CD4-positive, alpha-beta T cell treated with Interferon alpha-2 for 1 hour (primary cell): ENCODE results near the gene CTIF.

Experiments
- DNase-seq, 2 donors: peaks; one replicate each; pipeline ENCODE4 v3.0.0-alpha.2; 2020 to 2022

CTIF gene

DNA sequence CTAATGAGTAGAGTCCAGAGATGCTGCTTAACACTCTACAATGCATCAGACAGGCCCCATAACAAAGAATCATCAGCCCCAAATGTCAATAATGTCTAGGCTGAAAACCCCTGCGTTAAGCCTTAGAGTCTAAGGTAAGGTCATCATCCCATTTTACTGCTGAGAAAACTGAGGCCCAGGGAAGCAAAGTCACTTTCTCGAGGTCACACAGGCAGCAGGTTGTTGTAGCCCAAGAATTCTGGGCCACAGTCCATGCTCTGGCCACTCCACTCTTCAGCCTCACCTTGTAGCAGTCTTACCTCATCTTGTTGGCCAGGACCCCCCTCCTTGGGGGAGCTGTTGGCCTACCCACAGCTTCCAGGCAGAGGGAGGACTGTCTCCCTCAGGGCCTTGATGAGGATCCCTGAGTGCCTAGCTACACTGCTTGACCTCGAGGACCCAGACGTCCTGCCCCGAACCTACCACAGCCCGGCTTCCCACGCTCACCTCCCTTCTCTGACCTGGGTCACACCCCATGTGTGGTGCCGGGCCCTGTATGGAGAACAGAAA lies 357.6 kb downstream of the CTIF start:
- DNase-seq, result no peak

DNA sequence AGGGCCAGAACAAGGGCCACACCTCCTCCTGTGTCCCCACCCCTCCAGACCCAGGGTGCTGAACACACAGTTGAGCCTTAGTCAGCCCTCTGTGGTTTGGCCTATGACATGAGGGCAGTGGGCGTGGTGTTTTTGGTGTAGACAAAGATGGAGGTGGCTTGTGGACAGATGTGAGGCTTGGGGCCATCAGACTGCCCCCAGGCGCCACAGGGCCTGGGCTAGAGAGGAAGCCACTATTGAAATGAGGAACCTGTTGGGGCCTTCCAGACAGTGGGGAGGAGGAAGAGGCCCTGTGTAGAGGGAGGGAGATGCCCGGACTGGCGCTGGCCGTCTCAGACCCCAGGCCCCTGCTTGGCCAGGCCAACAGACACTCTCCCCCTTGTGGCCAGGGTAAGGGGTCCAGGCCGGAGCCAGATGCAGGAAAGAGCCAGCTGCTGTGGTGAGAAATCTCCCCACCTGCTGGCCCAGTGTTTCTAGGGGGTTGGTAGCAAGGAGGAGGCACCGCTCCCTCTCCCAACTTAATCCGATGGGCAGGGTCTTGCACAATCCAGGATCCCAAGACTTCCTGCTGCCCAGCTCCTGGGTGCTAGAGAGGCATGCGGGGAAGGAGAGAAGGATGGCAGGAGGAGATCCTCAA lies 358.2 kb downstream of the CTIF start:
- peak; percentile 45 to 84 for DNase-seq

DNA sequence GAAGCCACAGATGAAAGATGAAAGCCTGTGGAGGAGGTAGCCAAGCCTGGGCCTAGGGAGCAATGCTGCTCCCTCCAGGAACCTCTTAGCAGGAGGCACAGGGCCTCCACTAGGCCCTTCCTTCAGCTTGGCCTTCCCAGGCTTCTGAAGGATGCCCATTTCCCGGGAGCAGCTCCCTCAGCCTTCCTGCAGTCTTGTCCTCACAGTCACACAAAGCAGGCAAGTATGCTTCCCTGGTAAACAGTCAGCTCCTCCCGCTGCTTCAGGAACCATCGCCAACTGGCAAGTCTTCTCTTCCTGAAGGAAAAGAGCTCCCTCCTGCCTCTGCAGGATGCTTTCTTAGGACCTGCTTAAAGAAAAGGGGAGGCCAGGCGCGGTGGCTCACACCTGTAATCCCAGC lies 358.7 kb downstream of the CTIF start:
- no peak for DNase-seq

DNA sequence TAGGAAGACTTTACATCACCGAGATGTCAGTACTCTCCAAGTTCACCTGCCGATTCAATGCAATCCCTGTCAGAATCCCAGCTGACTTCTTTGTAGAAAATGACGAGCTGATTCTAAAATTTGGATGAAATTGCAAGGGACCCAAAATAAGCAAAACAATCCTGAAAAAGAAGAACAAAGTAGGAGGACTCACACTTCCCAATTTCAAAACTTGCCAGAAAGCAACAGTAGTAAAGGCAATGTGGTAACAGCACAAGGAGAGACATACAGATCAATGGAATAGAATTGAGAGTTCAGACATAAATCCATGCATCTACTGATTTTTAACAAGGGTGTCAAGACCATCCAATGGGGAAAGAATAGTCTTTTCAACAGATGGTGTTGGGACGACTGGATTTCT lies 359.7 kb downstream of the CTIF start:
- DNase-seq, result no peak

DNA sequence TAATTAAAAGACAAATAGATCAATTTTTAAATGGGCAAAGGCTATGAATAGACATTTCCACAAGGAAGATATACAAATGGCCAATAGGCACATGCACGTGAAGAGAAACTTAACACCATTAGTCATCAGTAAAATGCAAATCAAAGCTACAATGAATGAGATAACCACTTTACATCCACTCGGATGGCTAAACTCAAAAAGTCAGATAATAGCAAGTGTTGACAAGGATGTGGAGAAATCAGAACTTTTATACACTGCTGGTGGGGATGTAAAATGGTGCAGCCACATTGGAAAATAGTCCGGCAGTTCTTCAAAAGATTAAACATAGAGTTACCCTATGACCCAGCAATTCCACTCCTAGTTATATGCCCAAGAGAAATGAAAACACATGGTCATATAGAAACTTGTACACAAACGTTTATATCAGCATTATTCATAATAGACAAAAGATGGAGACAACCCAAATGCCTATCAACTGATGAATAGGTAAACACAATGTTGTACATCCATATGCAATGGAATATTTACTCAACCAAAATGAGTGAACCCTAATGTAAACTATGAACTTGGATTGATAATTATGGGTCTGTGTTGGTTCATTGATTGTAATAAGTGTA lies 360.8 kb downstream of the CTIF start:
- no peak for DNase-seq

DNA sequence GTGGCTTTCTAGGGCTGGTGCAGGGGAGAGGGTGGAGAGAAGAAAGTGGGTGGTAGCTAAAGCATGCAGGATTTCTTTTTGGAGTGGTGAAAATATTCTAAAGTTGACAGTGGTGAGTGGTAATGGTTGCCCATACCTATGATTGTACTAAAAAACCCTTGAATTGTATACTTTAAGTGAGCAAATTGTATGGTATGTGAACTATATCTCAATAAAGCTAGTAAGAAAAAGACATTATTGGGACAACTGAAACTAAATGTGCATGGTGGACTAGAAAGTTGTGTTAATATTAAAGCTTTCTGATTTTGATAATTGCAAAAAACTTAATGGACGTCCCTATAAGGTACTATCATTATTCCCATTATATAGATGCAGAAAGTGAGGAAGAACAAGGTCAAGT lies 361.6 kb downstream of the CTIF start:
- no peak for DNase-seq

DNA sequence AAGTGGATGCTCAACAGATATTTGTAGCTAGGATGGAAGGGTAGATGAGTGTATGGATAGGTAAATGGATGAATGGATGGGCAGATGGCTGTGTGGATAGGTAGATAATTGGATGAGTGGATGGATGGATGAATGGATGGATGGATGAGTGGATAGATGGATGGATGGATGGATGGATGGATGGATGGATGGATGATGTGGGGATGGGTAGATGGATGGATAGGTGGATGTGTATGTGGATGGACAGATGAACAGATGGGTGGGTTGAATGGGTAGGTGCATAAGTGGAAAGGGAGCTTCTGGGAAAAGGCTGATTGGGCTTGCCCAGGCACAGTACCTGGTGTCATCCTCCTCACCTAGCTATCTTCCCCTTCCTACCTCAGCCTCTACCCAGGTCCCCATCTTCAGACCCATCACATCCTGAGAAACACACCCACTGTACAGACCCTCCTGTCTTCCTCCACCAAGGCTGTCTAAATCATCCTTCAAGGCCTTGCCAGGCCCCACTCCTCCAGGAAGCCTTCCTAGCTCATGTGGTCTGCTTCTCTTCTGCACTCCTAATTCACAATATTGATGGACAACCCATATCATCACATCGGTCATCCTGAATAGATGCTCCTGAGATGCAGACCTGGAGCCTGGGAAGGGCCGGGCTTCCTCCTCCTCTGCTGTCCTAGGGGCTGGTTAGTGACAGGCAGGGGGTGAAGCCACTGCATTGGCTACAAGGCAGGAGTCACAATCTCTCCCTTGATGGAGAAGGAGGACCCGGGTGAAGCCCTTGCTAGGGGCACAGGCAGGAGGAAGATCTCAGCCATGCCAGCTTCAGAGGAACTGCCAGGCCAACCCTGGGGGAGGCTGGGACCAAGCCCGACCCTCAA lies 362.6 kb downstream of the CTIF start:
- no peak for DNase-seq

DNA sequence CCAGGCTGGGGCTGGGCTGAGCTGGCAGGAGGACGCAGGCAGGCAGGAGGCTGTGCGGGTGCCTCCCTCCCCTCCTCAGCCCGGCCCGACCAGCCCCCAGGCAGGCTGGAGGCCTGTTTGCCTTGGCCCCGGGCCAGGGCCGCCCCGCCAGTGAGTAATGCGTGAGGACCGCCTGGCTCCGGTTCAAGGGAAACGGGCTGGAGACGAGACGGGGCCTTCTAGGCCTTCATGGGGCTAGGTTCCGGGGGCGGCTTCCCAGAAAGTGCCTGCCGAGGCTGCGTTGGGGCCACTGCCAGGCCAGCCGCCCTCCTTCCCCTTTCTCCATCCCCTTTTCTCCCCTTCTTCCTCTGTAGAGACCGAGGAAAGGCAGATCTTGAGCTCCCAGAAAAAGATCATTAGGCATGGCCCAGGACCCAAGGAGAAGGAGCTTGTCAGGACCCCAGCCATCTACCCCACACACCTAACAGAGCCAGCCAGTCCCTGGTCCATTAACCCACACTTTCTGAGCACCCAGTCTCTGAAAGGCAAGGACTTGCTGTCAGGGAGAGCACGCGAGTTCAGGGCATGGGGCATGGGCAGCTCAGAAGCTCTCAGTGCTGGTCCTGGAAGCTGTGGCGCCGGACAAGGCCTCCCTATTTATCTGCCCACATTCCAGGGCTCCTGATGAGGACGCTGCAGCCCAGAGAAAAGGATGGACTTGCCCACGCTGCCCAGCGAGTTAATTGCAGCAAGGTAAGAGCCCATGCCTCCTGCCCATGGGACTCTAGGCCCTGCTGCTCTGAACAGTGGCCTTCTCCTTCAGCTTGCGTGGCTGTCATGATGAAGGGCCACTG lies 363.4 kb downstream of the CTIF start:
- DNase-seq, result peak in 1 of 2 donors; percentile 15

DNA sequence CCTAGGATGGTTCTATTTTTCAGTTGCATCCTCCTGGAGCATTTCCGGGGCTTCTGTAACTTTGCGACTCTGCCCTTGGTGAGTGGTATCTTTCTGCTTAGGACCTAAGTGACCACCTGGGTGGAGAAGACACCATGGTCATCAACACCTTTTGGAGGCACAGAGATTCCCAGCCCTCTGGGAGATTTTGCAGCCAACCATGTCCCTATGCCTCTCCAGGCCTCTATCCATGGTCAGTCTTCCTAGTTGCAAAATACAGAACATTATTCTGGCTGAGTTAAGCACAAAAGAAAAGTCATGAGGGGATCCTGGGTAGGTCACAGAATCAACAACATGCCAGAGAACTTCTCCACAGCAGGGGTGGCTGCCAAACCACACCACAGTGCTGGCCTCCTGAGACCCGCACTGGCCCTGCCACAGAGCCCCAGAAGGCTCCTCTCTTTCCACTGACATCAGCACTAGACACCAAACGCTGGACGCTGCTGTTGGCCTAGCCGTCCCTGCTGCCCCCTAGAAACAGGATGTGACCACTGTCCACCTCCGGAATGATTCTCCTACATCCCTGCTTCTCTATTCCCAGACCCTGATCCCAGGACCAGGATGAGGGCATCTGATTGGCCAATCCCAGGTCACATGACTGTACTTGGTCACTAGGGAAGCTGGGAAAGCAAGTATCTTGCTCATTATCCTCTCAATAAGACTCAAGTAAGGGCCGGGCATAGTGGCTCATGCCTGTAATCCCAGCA lies 364.2 kb downstream of the CTIF start:
- DNase-seq, result no peak

DNA sequence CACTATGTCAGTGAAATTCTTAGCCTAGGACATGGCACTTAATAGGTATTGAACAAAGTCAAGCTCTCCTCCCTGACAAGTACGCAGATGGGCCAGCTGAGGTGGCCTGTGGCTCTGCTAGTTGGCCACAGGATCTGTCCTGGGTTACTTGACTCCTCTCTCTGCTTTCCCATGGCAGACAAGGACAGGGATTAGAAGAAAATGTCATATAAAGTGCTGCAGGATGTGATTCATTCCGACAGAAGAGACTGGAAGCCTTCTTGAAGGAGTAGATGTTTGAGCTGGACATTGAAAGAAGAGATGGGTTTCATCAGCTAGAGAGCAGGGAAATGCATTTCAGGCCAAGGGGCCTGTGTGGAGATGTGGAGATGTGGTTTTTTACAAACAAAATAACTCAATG lies 365.3 kb downstream of the CTIF start:
- no peak for DNase-seq

DNA sequence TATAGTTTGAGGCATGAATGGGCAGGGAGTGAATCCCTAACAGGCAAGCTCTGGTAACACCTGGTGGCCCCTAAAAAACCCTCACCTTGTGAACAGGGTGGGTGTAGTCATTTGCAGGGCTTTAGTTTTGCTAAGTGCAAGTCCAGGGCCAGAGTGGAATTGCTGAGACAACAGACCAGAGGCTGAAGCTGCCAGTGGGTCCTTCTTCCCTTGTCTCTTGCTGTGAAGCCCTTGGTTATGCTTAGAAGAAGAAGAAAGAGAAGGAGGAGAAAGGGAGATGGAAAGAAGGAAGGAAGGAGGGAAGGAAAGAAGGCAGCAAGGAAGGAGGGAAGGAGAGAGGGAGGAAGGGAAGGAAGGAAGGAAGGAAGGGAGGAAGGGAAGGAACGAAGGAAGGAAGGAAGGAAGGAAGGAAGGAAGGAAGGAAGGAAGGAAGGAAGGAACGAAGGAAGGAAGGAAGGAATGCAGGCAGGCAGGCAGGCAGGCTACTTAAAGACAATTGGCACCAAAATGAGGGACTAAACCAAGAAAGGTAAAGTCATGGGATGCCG lies 366.1 kb downstream of the CTIF start:
- DNase-seq, result no peak

DNA sequence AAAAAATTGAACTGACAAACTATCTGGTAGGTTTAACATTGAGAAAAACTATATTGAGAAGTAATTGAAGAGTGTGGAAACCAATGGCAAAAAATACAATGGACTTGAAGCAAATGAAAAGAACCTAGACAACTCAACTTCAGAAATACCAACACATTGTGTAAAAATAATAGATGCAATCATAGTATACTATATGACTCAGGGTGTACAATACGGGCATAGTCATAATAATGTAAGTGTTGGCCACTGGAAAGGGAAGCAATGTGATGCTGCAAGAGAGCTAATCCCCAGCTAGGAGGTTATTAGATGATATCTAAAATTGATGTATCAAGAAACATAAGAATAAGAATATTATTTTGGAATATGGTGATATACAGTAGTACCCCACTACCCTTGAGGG lies 366.7 kb downstream of the CTIF start:
- DNase-seq, result no peak

DNA sequence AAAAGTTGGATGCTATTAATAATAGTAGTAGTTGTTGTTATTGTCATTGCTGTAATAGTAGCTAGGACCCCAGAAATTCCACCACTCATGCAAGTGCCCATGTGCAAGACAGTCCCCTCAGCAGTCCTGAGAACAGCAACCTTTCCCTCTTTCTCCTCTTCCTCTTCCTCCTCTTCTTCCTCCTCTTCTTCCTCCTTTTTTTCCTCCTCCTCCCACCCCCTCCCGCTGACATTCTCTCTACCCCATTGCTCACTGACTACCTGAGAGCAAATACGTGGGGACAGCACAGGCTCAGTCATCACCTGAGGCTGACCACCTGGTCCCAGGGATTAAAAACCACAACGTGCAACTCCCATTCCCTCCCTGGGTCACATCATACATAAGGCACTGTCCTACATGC lies 370.1 kb downstream of the CTIF start:
- no peak for DNase-seq

DNA sequence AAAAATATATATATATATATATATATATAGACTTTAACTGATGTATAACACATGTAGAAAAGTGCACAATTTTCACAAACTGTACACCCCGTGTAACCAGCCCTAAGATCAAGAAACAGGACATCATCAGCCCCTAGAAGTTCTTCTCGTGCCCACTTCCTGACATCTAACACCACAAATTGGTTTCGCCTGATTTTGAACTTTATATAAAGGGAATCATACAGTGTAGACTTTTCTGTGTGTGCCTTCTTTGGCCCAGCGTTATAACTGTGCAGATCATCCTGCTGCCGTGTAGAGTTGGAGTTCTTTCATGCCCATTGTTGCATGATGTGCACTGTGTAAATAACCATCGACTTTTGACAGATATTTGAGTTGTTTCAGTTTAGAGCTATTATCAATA lies 370.9 kb downstream of the CTIF start:
- DNase-seq, result peak in 1 of 2 donors; percentile 36

DNA sequence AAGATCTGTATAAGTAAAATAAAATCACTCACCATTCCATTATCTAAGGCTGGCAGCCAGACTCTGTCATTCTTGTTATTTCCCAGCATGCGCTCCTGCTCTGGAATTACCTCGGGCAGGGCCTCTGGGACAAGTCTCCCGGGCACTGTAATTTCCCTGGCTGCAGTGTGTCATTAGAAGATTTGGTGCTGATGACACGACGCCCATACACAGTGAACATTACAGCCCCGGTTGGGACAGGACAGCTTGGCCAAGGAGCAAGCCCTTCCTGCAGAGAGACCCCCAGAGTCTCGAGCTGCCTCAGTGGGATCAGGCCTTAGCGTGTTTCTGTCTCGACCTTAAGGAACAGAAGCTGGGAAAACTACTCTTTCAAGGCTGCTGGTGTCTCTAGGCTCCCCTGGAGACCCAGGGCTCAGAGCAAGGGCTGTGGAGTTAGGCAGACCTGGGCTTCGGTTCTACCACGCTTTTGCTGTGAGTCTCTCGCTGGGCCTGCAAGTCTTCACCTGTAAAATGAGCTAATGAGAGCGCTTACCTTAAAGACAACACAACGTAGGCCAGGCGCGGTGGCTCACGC lies 372.2 kb downstream of the CTIF start:
- DNase-seq, result no peak
